H9 (cell line): ENCODE data around the gene NAPB. TPM values are rescaled to one million over a fixed set of nuclear protein-coding genes. Genes with fewer than 3 reads are reported as not detected.

ENCODE experiments used
- DNase-seq: peaks from one replicate; pipeline ENCODE4 v3.0.0-alpha.2; 2017
- H2AFZ ChIP-seq: one replicate; pipeline ENCODE4 v1.6.1; 2013; ENCODE audit warnings: mild to moderate bottlenecking, low read length, control low read depth, moderate library complexity
- H2AK5ac ChIP-seq: 2 replicates; pipeline ENCODE4 v1.6.1; 2013; ENCODE audit warnings: low read length, control low read depth, mixed read lengths; ENCODE audit not compliant: insufficient read length
- H2BK120ac ChIP-seq: one replicate; pipeline ENCODE4 v1.6.1; 2013; ENCODE audit warnings: low read depth, mild to moderate bottlenecking, low read length, control low read depth, inconsistent platforms; ENCODE audit not compliant: poor library complexity, severe bottlenecking
- H2BK12ac ChIP-seq: 2 replicates; pipeline ENCODE4 v1.6.1; 2013; ENCODE audit warnings: low read length, control low read depth, mixed read lengths, low read depth; ENCODE audit not compliant: insufficient read length
- H2BK15ac ChIP-seq: 2 replicates; pipeline ENCODE4 v1.6.1; 2013; ENCODE audit warnings: low read depth, low read length, control low read depth
- H2BK20ac ChIP-seq: one replicate; pipeline ENCODE4 v1.6.1; 2013; ENCODE audit warnings: low read depth, mild to moderate bottlenecking, low read length, control low read depth, inconsistent platforms; ENCODE audit not compliant: poor library complexity, severe bottlenecking
- H2BK5ac ChIP-seq: 2 replicates; pipeline ENCODE4 v1.6.1; 2013; ENCODE audit warnings: low read length, control low read depth, mixed read lengths; ENCODE audit not compliant: insufficient read length
- H3K14ac ChIP-seq: 2 replicates; pipeline ENCODE4 v1.6.1; 2013; ENCODE audit warnings: low read length, control low read depth; ENCODE audit not compliant: insufficient read depth
- H3K18ac ChIP-seq: 2 replicates; pipeline ENCODE4 v1.6.1; 2013; ENCODE audit warnings: low read depth, mild to moderate bottlenecking, mixed read lengths, low read length, control low read depth; ENCODE audit not compliant: insufficient read length
- H3K23ac ChIP-seq: 2 replicates; pipeline ENCODE4 v1.6.1; 2013; ENCODE audit warnings: low read length, control low read depth, mixed read lengths, low read depth; ENCODE audit not compliant: insufficient read length
- H3K23me2 ChIP-seq: 2 replicates; pipeline ENCODE4 v1.6.1; 2013; ENCODE audit warnings: low read depth, mild to moderate bottlenecking, mixed read lengths, low read length, control low read depth; ENCODE audit not compliant: insufficient read length, poor library complexity, severe bottlenecking
- H3K27ac ChIP-seq: 2 replicates; pipeline ENCODE4 v1.5.1; 2013; ENCODE audit warnings: low read length, control low read depth, mixed read lengths, low read depth; ENCODE audit not compliant: insufficient read length
- H3K27me3 ChIP-seq: 2 replicates; pipeline ENCODE4 v1.6.1; 2013; ENCODE audit warnings: low read length, control low read depth, inconsistent platforms; ENCODE audit not compliant: insufficient read depth
- H3K4ac ChIP-seq: 2 replicates; pipeline ENCODE4 v1.6.1; 2013; ENCODE audit warnings: low read depth, mild to moderate bottlenecking, control low read depth, inconsistent platforms, low read length, moderate library complexity
- H3K4me1 ChIP-seq: 2 replicates; pipeline ENCODE4 v1.6.1; 2013; ENCODE audit warnings: low read length, control low read depth, inconsistent platforms; ENCODE audit not compliant: insufficient read depth
- H3K4me2 ChIP-seq: 2 replicates; pipeline ENCODE4 v1.6.1; 2013; ENCODE audit warnings: low read length, control low read depth, mixed read lengths; ENCODE audit not compliant: insufficient read length, insufficient read depth
- H3K56ac ChIP-seq: 2 replicates; pipeline ENCODE4 v1.6.1; 2013; ENCODE audit warnings: low read depth, mild to moderate bottlenecking, mixed read lengths, low read length, control low read depth; ENCODE audit not compliant: insufficient read length
- H3K79me1 ChIP-seq: 2 replicates; pipeline ENCODE4 v1.6.1; 2013; ENCODE audit warnings: low read depth, mild to moderate bottlenecking, moderate library complexity, low read length, control low read depth, inconsistent platforms; ENCODE audit not compliant: insufficient read depth, poor library complexity, severe bottlenecking
- H3K79me2 ChIP-seq: 2 replicates; pipeline ENCODE4 v1.6.1; 2013; ENCODE audit warnings: low read length, control low read depth, inconsistent platforms; ENCODE audit not compliant: insufficient read depth
- H3K9ac ChIP-seq: 2 replicates; pipeline ENCODE4 v1.6.1; 2013; ENCODE audit warnings: low read length, control low read depth, mixed read lengths; ENCODE audit not compliant: insufficient read length; ENCODE audit errors: extremely low read depth
- H3K9me3 ChIP-seq: one replicate; pipeline ENCODE4 v1.6.1; 2013; ENCODE audit warnings: low read depth, low read length, inconsistent platforms; ENCODE audit not compliant: control insufficient read depth
- H3T11ph ChIP-seq: one replicate; pipeline ENCODE4 v1.6.1; 2013; ENCODE audit warnings: mild to moderate bottlenecking, low read length, control low read depth, inconsistent platforms
- H4K20me1 ChIP-seq: one replicate; pipeline ENCODE4 v1.6.1; 2013; ENCODE audit not compliant: control insufficient read depth, insufficient read length, insufficient read depth
- H4K5ac ChIP-seq: 2 replicates; pipeline ENCODE4 v1.6.1; 2013; ENCODE audit warnings: low read depth, mild to moderate bottlenecking, mixed read lengths, low read length, control low read depth; ENCODE audit not compliant: insufficient read length
- H4K8ac ChIP-seq: replicated peaks from 2 replicates; pipeline ENCODE4 v1.6.1; 2013; ENCODE audit warnings: low read length, control low read depth, mixed read lengths, low read depth; ENCODE audit not compliant: insufficient read length
- H4K91ac ChIP-seq: 2 replicates; pipeline ENCODE4 v1.6.1; 2013; ENCODE audit warnings: low read depth, mild to moderate bottlenecking, moderate library complexity, mixed read lengths, low read length, control low read depth; ENCODE audit not compliant: insufficient read length
- H3K27ac Mint-ChIP-seq, 3 experiments: 2 replicates in 2 of 3; 3 replicates in 1 of 3; pipeline ENCODE4 v1.8.0; 2020 to 2021; ENCODE audit warnings: mixed read lengths in 3 of 3, mild to moderate bottlenecking in 1 of 3, moderate library complexity in 1 of 3
- H3K27me3 Mint-ChIP-seq: 2 replicates; pipeline ENCODE4 v1.8.0; 2021; ENCODE audit warnings: low read depth, mild to moderate bottlenecking, moderate library complexity, mixed read lengths
- H3K36me3 Mint-ChIP-seq, 3 experiments: 2 replicates in 2 of 3; 3 replicates in 1 of 3; pipeline ENCODE4 v1.8.0; 2020 to 2021; ENCODE audit warnings: low read depth in 3 of 3, mixed read lengths in 3 of 3; ENCODE audit not compliant: insufficient read depth in 1 of 3
- H3K4me1 Mint-ChIP-seq, 2 experiments: 2 replicates each; pipeline ENCODE4 v1.8.0; 2020; ENCODE audit warnings: mixed read lengths in 2 of 2
- H3K4me3 Mint-ChIP-seq, 2 experiments: 2 replicates in 1 of 2; 3 replicates in 1 of 2; pipeline ENCODE4 v1.8.0; 2020 to 2021; ENCODE audit warnings: mild to moderate bottlenecking in 2 of 2, mixed read lengths in 2 of 2, moderate library complexity in 1 of 2
- H3K9me3 Mint-ChIP-seq, 2 experiments: 2 replicates in 1 of 2; 3 replicates in 1 of 2; pipeline ENCODE4 v1.8.0; 2020; ENCODE audit warnings: mild to moderate bottlenecking in 2 of 2, mixed read lengths in 2 of 2, moderate library complexity in 1 of 2
- CTCF ChIP-seq: fragments of 200-600 bp; sonication (generic); conservative IDR thresholded peaks from 3 replicates; pipeline ENCODE4 v1.8.0; 2021; ENCODE audit warnings: antibody characterized with exemption, mild to moderate bottlenecking
- WGBS: extraction: QIAGEN DNeasy Blood & Tissue Kit; methylation state at CpG from one replicate; pipeline ENCODE4 v1.1.7; 2013; ENCODE audit warnings: missing lambda C conversion rate, low lambda C conversion rate, mixed read lengths; ENCODE audit not compliant: insufficient read length; ENCODE audit errors: extremely low coverage; 5-methylcytosine and 5-hydroxymethylcytosine counted together
- total RNA-seq: library from RNA; stranded (reverse); gene quantifications from 2 replicates; pipeline ENCODE4 v1.2.1, GENCODE V29; 2021

NAPB gene
- total RNA-seq, 1 experiment from 2014 or later: 10.4 TPM

- Histone ChIP-seq H3K9ac (no peak overlapping the region), H3K79me2 (peaks cover 6% of the 10 kb centered on the region; the same call in 1 of the 2 replicates), H4K91ac (no peak overlapping the region), H4K8ac (no peak overlapping the region), H2BK5ac (no peak overlapping the region), H3K18ac (no peak overlapping the region), H3K4me1 (no peaks in the 10 kb centered on the region), H2BK20ac (no peak overlapping the region), H3K27me3 (no peaks in the 10 kb centered on the region), H3K79me1 (peaks cover 5% of the 10 kb centered on the region), H3K23ac (no peak overlapping the region), H3K56ac (no peak overlapping the region), H2AFZ (no peak overlapping the region), H3K27ac (no peak overlapping the region), H2BK15ac (no peak overlapping the region), H4K5ac (no peak overlapping the region), H2BK12ac (no peak overlapping the region), H3K9me3 (no peaks in the 10 kb centered on the region), H3T11ph (no peak overlapping the region), H4K20me1 (no peaks in the 10 kb centered on the region), H3K4ac (no peak overlapping the region), H3K23me2 (peaks cover 8% of the 10 kb centered on the region), H3K4me2 (peak overlapping the region; percentile 83), H3K14ac (no peak overlapping the region), H2BK120ac (no peak overlapping the region), H2AK5ac (no peak overlapping the region)
- H3K36me3 Mint-ChIP-seq: peaks cover 0 to 6% (median 1%) of the 10 kb centered on the region in 3 experiments; a peak in 3 of 7 replicates
- no CpG with 5 or more reads among the region's 5 CpGs for WGBS
- H3K27me3 Mint-ChIP-seq: peaks cover 3% of the 10 kb centered on the region
- H3K27ac Mint-ChIP-seq: no peak overlapping the region
- no peak for TF ChIP-seq CTCF
- H3K4me3 Mint-ChIP-seq: peak overlapping the region; percentile 80 to 93
- no peak for DNase-seq
- peaks cover 0 to 4% of the 10 kb centered on the region in 2 experiments; a peak in 1 of 5 replicates for H3K9me3 Mint-ChIP-seq
- H3K4me1 Mint-ChIP-seq: peaks cover 22 to 24% of the 10 kb centered on the region in 2 experiments
Measured at GRCh38 chr20:23419657-23419994, 1.7 kb downstream of the NAPB start.
